ENCODE measurements around the gene SLC7A1. TPM values are rescaled to one million over a fixed set of nuclear protein-coding genes. Genes with fewer than 3 reads are reported as not detected.
A peak's percentile ranks its signal among the peaks of the same experiment; 100 is the strongest.

The SLC7A1 gene
- total RNA-seq, 1 donor from 2014 or later: 13.8 TPM

- no peak for ATAC-seq
- no peak for DNase-seq
- intact Hi-C loops (cut with micrococcal nuclease): no loop called here
These were observed 111.9 kb downstream of the SLC7A1 start for GRCh38 chr13:29483623-29484022.

- DNase-seq (peak; percentile 84), ATAC-seq (peak; percentile 63)
- intact Hi-C loops (cut with micrococcal nuclease): no loop called here
These were observed 112.3 kb downstream of the SLC7A1 start for GRCh38 chr13:29483211-29483610.

DNA sequence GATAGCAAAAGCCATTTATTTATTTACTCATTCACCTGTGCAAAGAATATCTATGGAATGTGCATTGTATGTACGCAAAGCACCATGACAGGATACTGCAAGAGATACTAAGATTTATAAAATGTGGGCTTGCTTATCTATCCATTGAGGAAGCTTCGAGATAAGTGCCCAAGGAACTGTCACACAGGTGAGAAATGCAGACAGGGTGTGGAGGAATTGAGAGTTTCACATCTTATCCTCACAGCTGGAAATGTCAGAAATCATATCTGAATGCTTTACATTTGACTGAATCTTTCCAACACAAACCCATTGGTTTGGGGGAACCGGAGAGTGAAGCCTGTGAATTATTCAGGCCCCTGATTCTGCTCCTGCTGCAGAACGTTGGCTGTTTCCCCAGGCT, 113.0 kb downstream of the SLC7A1 start:
- intact Hi-C loops (cut with micrococcal nuclease): no loop called here
- no peak for ATAC-seq

GRCh38 chr13:29481603-29482002, 113.9 kb downstream of the SLC7A1 start:
- intact Hi-C loops (cut with micrococcal nuclease): no loop called here
- no peak for ATAC-seq
- no peak for DNase-seq

More for the DNA sequence above, 113.0 kb downstream of the SLC7A1 start:
- no peak for DNase-seq

GRCh38 chr13:29480893-29481525, 114.5 kb downstream of the SLC7A1 start:
- ATAC-seq (peak; percentile 81), DNase-seq (peak; percentile 54)
- intact Hi-C loops (cut with micrococcal nuclease): no loop called here

- no peak for DNase-seq
- no peak for ATAC-seq
- intact Hi-C loops (cut with micrococcal nuclease): no loop called here
These were observed 115.6 kb downstream of the SLC7A1 start for GRCh38 chr13:29479716-29480492.

GRCh38 chr13:29476046-29476445, 119.4 kb downstream of the SLC7A1 start:
- ATAC-seq (no peak), DNase-seq (no peak)
- intact Hi-C loops (cut with micrococcal nuclease): no loop called here

DNA sequence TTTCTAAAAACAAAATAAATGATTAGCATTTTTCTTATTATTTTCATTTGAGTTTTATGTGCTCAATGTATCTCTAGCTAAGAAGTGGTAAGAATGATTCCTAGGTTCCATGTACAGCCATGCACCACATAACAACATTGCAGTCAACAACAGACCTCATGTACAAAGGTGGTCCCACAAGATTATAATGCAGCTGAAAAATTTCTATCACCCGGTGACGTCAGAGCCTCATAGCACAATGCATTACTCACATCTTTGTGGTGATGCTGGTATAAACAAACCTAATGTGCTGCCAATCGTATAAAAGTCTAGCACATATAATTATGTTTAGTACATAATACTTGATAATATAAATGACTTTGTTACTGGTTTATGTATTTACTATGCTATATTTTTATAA, 120.5 kb downstream of the SLC7A1 start:
- ATAC-seq (no peak), DNase-seq (no peak)
- intact Hi-C loops (cut with micrococcal nuclease): no loop called here

GRCh38 chr13:29473166-29473565, 122.3 kb downstream of the SLC7A1 start:
- intact Hi-C loops (cut with micrococcal nuclease): no loop called here
- no peak for DNase-seq
- ATAC-seq: no peak

- DNase-seq: peak; percentile 49
- intact Hi-C loops (cut with micrococcal nuclease): no loop called here
- peak; percentile 49 for ATAC-seq
These were observed 123.0 kb downstream of the SLC7A1 start for GRCh38 chr13:29472332-29472961.

DNA sequence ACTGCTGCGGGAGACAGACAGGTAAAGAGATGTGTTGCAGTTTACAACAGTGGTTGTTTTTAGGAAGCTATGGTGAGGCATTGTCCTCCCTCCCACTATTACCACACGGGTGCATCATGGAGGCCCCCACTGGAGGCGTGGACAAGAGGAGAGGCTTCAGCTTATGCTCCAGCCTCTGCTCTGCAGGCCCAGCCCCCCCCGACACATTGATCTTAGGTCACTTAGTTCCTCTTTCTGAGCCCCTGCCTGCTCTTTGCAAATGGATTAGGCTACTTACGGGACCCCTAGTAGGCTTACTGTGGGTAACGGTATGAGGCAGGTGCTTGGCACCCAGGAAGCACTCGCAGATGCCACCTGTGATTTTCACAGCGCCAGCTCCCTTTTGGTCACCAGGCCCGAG, 123.9 kb downstream of the SLC7A1 start:
- DNase-seq (no peak), ATAC-seq (no peak)
- intact Hi-C loops (cut with micrococcal nuclease): no loop called here

GRCh38 chr13:29465741-29466293, 129.7 kb downstream of the SLC7A1 start:
- intact Hi-C loops (cut with micrococcal nuclease): loop anchor here (2.0 kb wide), 1 partner anchor 29 kb away; no protein-coding TSS in a partner anchor
- DNase-seq: peak; percentile 73
- peak; percentile 75 for ATAC-seq

DNA sequence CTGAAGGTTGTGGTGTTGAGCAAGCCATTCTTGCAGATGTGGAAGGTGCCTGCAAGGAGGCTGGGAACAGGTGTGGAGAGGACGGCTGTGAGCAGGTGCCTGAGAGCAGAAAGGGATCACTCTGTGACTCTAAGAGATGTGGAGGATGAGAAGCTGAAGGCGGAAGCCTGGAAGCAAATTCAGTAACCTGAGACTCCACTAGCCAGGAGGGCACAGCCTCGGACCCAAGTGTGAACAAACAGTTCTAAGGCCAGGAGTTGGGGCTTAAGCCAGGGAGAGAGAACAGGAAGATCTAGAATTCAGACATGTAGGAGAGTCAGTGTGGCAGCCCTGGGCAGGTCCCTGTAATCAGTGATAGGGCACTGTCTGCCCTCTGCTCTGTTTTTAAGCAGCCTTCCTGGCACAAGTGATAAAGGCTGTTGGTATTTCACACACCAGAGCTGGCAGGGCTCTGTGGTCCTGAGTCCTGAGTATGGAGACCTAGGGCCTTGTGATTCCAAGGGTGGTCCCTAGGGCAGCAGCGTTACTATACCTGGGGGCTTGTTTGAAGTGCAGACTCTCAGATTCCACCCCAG, 131.3 kb downstream of the SLC7A1 start:
- intact Hi-C loops (cut with micrococcal nuclease): loop anchor here (2.0 kb wide), 1 partner anchor 27 kb away; no protein-coding TSS in a partner anchor
- ATAC-seq (peak; percentile 88), DNase-seq (peak; percentile 53)

- DNase-seq (no peak), ATAC-seq (no peak)
- intact Hi-C loops (cut with micrococcal nuclease): no loop called here
These were observed 135.6 kb downstream of the SLC7A1 start for GRCh38 chr13:29459813-29460355.
